K562 (cell line): ENCODE data around the gene NARF. TPM values are rescaled to one million over a fixed set of nuclear protein-coding genes. Genes with fewer than 3 reads are reported as not detected.

Experiments
- AFF1 ChIP-seq, 2 experiments: fragments of 450-650 bp; IDR thresholded peaks; 2 replicates each; pipeline ENCODE4 v1.6.1; 2018; ENCODE audit warnings: mild to moderate bottlenecking in 2 of 2, low read depth in 1 of 2; ENCODE audit not compliant: partially characterized antibody in 2 of 2
- GATAD2B ChIP-seq: fragments of 450-650 bp; IDR thresholded peaks from 2 replicates; pipeline ENCODE4 v1.6.1; 2017; ENCODE audit warnings: mild to moderate bottlenecking, borderline replicate concordance
- GTF3C2 ChIP-seq: IDR thresholded peaks from 3 replicates; pipeline ENCODE4 v1.6.1; 2011; ENCODE audit warnings: borderline replicate concordance, mild to moderate bottlenecking, moderate library complexity; ENCODE audit not compliant: insufficient read length; ENCODE audit errors: extremely low read depth
- ILK ChIP-seq: fragments of 450-650 bp; IDR thresholded peaks from 2 replicates; pipeline ENCODE4 v1.6.1; 2016; ENCODE audit warnings: missing genetic modification characterization, low read depth, mild to moderate bottlenecking, missing compliant biosample characterization, moderate library complexity, borderline replicate concordance
- RFX1 ChIP-seq: fragments of 450-650 bp; IDR thresholded peaks from 2 replicates; pipeline ENCODE4 v1.6.1; 2016; ENCODE audit warnings: mild to moderate bottlenecking, moderate library complexity
- TSC22D4 ChIP-seq: fragments of 450-650 bp; IDR thresholded peaks from 2 replicates; pipeline ENCODE4 v1.6.1; 2016; ENCODE audit warnings: missing genetic modification characterization, missing biosample characterization, control low read depth
- ZFP1 ChIP-seq: fragments of 450-650 bp; formaldehyde crosslinking; IDR thresholded peaks from 2 replicates; pipeline ENCODE4 v1.4.0; 2020; ENCODE audit warnings: mild to moderate bottlenecking, mixed read lengths
- ZNF121 ChIP-seq: sonication (generic); formaldehyde crosslinking; conservative IDR thresholded peaks from 2 replicates; pipeline ENCODE4 v1.8.0; 2022; ENCODE audit warnings: missing genetic modification reagents
- polyA plus RNA-seq, 8 experiments: library from polyadenylated mRNA; depleted of rRNA in 4 of 8; stranded (reverse) in 5 of 8; unstranded in 3 of 8; fragments of >200 nt; fragmentation: Nextera tagmentation in 2 of 8; fragmentation: Illumina TruSeq in 1 of 8; extraction: Ambion mirVana in 2 of 8; extraction: Trizol in 1 of 8; gene quantifications; 2 replicates each; pipeline versions ENCODE4 v1.2.1 to v1.2.3, GENCODE V29; 2011 to 2014; ENCODE audit warnings: inconsistent platforms in 1 of 8, missing spikeins in 1 of 8
- total RNA-seq, 7 experiments: library from RNA; depleted of rRNA in 6 of 7; stranded (reverse); fragments of >200 nt in 6 of 7; fragmentation: Illumina TruSeq in 2 of 7; extraction: Trizol in 2 of 7; gene quantifications; 2 replicates each; pipeline versions ENCODE4 v1.2.1 to v1.2.3, GENCODE V29; 2011 to 2021; ENCODE audit warnings: low replicate concordance in 1 of 7
- TF ChIP-seq, protein P1 (sequence below), 2 experiments: fragments of 450-650 bp in 1 of 2; sonication (generic) in 1 of 2; formaldehyde crosslinking in 1 of 2; IDR thresholded peaks; 2 replicates each; pipeline versions ENCODE4 v1.7.1 to v1.9.0; 2016 to 2022; ENCODE audit warnings: inconsistent platforms in 1 of 2, mild to moderate bottlenecking in 1 of 2, missing genetic modification reagents in 1 of 2

Gene NARF
- total and polyA plus RNA-seq, 9 of the 15 experiments (the other 6 are each of a cell fraction or from before 2014, with no cell fraction given) = 60.4 to 423 (median 132) TPM

- TF ChIP-seq ILK (tag) (no peak), AFF1 (IDR thresholded peaks at IDR 0.05; ENCODE audit: low read depth in 1 of 2, partially characterized antibody in 2 of 2) (no peak), GTF3C2 (no peak), GATAD2B (no peak), TSC22D4 (tag) (no peak), RFX1 (no peak), ZFP1 (CRISPR knock-in tag) (no peak), ZNF121 (CRISPR knock-in tag) (no peak)
- TF ChIP-seq, protein P1, sequence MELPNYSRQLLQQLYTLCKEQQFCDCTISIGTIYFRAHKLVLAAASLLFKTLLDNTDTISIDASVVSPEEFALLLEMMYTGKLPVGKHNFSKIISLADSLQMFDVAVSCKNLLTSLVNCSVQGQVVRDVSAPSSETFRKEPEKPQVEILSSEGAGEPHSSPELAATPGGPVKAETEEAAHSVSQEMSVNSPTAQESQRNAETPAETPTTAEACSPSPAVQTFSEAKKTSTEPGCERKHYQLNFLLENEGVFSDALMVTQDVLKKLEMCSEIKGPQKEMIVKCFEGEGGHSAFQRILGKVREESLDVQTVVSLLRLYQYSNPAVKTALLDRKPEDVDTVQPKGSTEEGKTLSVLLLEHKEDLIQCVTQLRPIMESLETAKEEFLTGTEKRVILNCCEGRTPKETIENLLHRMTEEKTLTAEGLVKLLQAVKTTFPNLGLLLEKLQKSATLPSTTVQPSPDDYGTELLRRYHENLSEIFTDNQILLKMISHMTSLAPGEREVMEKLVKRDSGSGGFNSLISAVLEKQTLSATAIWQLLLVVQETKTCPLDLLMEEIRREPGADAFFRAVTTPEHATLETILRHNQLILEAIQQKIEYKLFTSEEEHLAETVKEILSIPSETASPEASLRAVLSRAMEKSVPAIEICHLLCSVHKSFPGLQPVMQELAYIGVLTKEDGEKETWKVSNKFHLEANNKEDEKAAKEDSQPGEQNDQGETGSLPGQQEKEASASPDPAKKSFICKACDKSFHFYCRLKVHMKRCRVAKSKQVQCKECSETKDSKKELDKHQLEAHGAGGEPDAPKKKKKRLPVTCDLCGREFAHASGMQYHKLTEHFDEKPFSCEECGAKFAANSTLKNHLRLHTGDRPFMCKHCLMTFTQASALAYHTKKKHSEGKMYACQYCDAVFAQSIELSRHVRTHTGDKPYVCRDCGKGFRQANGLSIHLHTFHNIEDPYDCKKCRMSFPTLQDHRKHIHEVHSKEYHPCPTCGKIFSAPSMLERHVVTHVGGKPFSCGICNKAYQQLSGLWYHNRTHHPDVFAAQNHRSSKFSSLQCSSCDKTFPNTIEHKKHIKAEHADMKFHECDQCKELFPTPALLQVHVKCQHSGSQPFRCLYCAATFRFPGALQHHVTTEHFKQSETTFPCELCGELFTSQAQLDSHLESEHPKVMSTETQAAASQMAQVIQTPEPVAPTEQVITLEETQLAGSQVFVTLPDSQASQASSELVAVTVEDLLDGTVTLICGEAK (IDR thresholded peaks at IDR 0.05) = peak; percentile 7; the same call in 1 of the 2 replicates
- TF ChIP-seq, protein P1 (CRISPR knock-in tag; IDR thresholded peaks at IDR 0.05) = no peak
Observed at GRCh38 chr17:82457073-82457928, 1.2 kb upstream of the NARF start (continued).
